ENCODE results near the gene ST8SIA6.

- TF ChIP-seq ZFP3 (CRISPR knock-in tag; IDR thresholded peaks at IDR 0.05) = no peak
- TF ChIP-seq ISL1 (CRISPR knock-in tag; IDR thresholded peaks at IDR 0.05) = no peak
- TF ChIP-seq PATZ1 (CRISPR knock-in tag; IDR thresholded peaks at IDR 0.05; ENCODE audit: borderline replicate concordance) = no peak
- no peak for TF ChIP-seq RARB (CRISPR knock-in tag; IDR thresholded peaks at IDR 0.05)
- TF ChIP-seq CREB5 (CRISPR knock-in tag; IDR thresholded peaks at IDR 0.05; ENCODE audit: low read depth) = no peak
- TF ChIP-seq GLIS3 (CRISPR knock-in tag; IDR thresholded peaks at IDR 0.05) = no peak
- TF ChIP-seq TOX (CRISPR knock-in tag; IDR thresholded peaks at IDR 0.05; ENCODE audit: borderline replicate concordance) = no peak
- no peak for TF ChIP-seq ZFP30 (CRISPR knock-in tag; IDR thresholded peaks at IDR 0.05)
- TF ChIP-seq POU6F1 (CRISPR knock-in tag; IDR thresholded peaks at IDR 0.05; ENCODE audit: borderline replicate concordance, low read depth) = no peak
- no peak for TF ChIP-seq PPARA (CRISPR knock-in tag; IDR thresholded peaks at IDR 0.05; ENCODE audit: borderline replicate concordance)
- no peak for TF ChIP-seq ARNTL (CRISPR knock-in tag; IDR thresholded peaks at IDR 0.05; ENCODE audit: borderline replicate concordance, low read depth)
- no peak for TF ChIP-seq SNAI2 (CRISPR knock-in tag; IDR thresholded peaks at IDR 0.05)
- TF ChIP-seq ZNF70 (CRISPR knock-in tag; IDR thresholded peaks at IDR 0.05) = no peak
- TF ChIP-seq ZNF565 (CRISPR knock-in tag; conservative IDR thresholded peaks at IDR 0.05; ENCODE audit: low read depth) = no peak
Observed at GRCh38 chr10:17380888-17381287, 73.5 kb downstream of the ST8SIA6 start.
